Astrocyte (in vitro differentiated cells and primary cell): ENCODE results near the gene TMEM63B. TPM values are rescaled to one million over a fixed set of nuclear protein-coding genes. Genes with fewer than 3 reads are reported as not detected.

Experiments
- DNase-seq: peaks from one replicate; pipeline ENCODE4 v3.0.0-alpha.2; 2010; ENCODE audit warnings: low read depth
- FAIRE-seq: peaks from 2 replicates; lab custom pipeline; 2011; peaks lifted over from hg19 to GRCh38; lab: Jason Lieb, UNC
- H2AFZ ChIP-seq: 2 replicates; pipeline ENCODE4 v1.6.0; 2012; ENCODE audit warnings: low read depth, low read length, inconsistent platforms
- H3K27ac ChIP-seq: 2 replicates; pipeline ENCODE4 v1.5.1; 2011; ENCODE audit warnings: low read depth, low read length, inconsistent platforms
- H3K27me3 ChIP-seq: 2 replicates; pipeline ENCODE4 v1.6.0; 2011; ENCODE audit warnings: low read length, inconsistent platforms; ENCODE audit not compliant: insufficient read depth
- H3K36me3 ChIP-seq: 2 replicates; pipeline ENCODE4 v1.5.1; 2011; ENCODE audit warnings: low read length, inconsistent platforms; ENCODE audit not compliant: insufficient read depth
- H3K4me1 ChIP-seq: 2 replicates; pipeline ENCODE4 v1.5.1; 2011; ENCODE audit warnings: low read length, inconsistent platforms; ENCODE audit not compliant: insufficient read depth
- H3K4me2 ChIP-seq: 2 replicates; pipeline ENCODE4 v1.6.0; 2012; ENCODE audit warnings: low read length, inconsistent platforms
- H3K4me3 ChIP-seq: 2 replicates; pipeline ENCODE4 v1.5.1; 2011; ENCODE audit warnings: low read depth, mild to moderate bottlenecking, low read length, inconsistent platforms; ENCODE audit not compliant: insufficient read depth
- H3K79me2 ChIP-seq: 2 replicates; pipeline ENCODE4 v1.6.0; 2012; ENCODE audit warnings: mild to moderate bottlenecking, low read length, inconsistent platforms; ENCODE audit not compliant: insufficient read depth
- H3K9ac ChIP-seq: 2 replicates; pipeline ENCODE4 v1.6.0; 2012; ENCODE audit warnings: mild to moderate bottlenecking, low read length, inconsistent platforms
- H3K9me3 ChIP-seq: 2 replicates; pipeline ENCODE4 v1.5.1; 2012; ENCODE audit warnings: low read depth, mild to moderate bottlenecking, low read length, inconsistent platforms; ENCODE audit not compliant: insufficient read depth
- H4K20me1 ChIP-seq: 2 replicates; pipeline ENCODE4 v1.6.0; 2012; ENCODE audit warnings: low read length, inconsistent platforms; ENCODE audit not compliant: insufficient read depth
- H3K27ac Mint-ChIP-seq: one replicate; pipeline ENCODE4 v1.8.0; 2021; ENCODE audit warnings: mild to moderate bottlenecking, mixed read lengths; ENCODE audit not compliant: unreplicated experiment
- H3K27me3 Mint-ChIP-seq: one replicate; pipeline ENCODE4 v1.8.0; 2021; ENCODE audit warnings: low read depth, mixed read lengths; ENCODE audit not compliant: unreplicated experiment
- H3K36me3 Mint-ChIP-seq: one replicate; pipeline ENCODE4 v1.8.0; 2021; ENCODE audit warnings: low read depth, mixed read lengths; ENCODE audit not compliant: unreplicated experiment
- H3K4me1 Mint-ChIP-seq: one replicate; pipeline ENCODE4 v1.8.0; 2021; ENCODE audit warnings: low read depth, mixed read lengths; ENCODE audit not compliant: unreplicated experiment
- H3K4me3 Mint-ChIP-seq: one replicate; pipeline ENCODE4 v1.8.0; 2021; ENCODE audit warnings: mild to moderate bottlenecking, moderate library complexity, mixed read lengths; ENCODE audit not compliant: unreplicated experiment
- H3K9me3 Mint-ChIP-seq: one replicate; pipeline ENCODE4 v1.8.0; 2021; ENCODE audit warnings: mild to moderate bottlenecking, mixed read lengths; ENCODE audit not compliant: unreplicated experiment
- EZH2 ChIP-seq: IDR thresholded peaks from 2 replicates; pipeline ENCODE4 v1.6.1; 2012; ENCODE audit warnings: mild to moderate bottlenecking, low read length, inconsistent platforms; ENCODE audit not compliant: insufficient read depth
- total RNA-seq: library from RNA; stranded (reverse); gene quantifications from 2 replicates; pipeline ENCODE4 v1.2.1, GENCODE V29; 2021
- TF ChIP-seq, protein P1 (sequence below): IDR thresholded peaks from 2 replicates; pipeline ENCODE4 v1.5.1; 2011; ENCODE audit warnings: low read depth, mild to moderate bottlenecking, inconsistent platforms, low read length, moderate library complexity; ENCODE audit not compliant: insufficient read depth

Gene TMEM63B
- total RNA-seq, 1 donor from 2014 or later: 86.6 TPM

DNA sequence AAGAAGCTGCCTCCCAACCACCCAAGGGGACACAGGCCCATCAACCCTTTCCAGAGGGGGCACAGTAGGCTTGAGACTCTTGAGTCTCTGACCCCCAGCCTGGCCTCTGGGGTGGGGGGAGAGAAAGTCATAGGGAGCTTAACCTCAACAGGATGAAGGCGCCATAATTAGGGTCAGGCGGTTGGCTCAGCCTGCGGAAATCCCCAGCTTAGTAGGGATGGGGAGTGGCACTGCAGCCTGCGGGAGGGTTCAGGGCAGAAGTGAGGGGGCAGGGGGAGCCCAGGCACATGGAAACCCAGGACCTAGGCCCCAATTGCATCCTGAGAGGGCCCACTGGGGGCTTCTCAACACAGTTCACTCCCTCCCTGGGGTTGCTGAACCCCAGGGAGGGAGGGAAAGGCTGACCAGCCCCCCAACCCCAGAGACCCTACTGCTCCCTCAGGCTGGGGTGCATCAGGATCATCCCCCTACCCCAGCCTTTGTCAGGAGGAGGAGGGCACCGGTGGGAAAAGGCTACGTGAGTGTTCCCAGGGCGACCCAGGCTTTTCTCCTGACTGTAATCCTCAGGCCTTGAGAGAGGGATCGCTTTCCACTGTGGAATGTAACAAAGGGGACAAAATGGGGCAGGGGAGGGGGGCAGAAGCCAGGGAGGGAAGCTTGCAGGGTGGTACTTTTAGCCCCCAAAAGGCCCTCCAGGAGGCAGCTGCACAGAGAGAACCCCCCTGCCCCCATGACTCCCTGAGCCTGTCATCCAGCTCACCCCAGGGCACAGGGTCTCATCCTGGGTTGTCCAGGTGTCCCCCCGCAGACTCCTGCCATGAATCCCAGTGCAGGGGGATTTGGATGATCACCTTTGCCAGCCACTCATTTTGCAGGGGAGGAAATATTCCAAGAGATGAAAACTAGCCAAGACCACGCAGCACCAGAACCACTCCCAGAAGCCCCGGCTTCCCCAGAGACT is 46.5 kb upstream of the TMEM63B start:
- DNase-seq (no peak), FAIRE-seq (no peak)
- no peak overlapping the region for H3K27ac Mint-ChIP-seq
- no peaks in the 10 kb centered on the region for H3K36me3 Mint-ChIP-seq
- Histone ChIP-seq H3K9me3 (no peaks in the 10 kb centered on the region), H3K4me1 (peaks cover 4% of the 10 kb centered on the region), H3K4me3 (no peak overlapping the region), H4K20me1 (no peaks in the 10 kb centered on the region), H3K9ac (no peak overlapping the region), H3K36me3 (no peaks in the 10 kb centered on the region), H3K27ac (no peak overlapping the region), H3K27me3 (peaks cover 2% of the 10 kb centered on the region), H3K79me2 (no peaks in the 10 kb centered on the region), H2AFZ (no peak overlapping the region), H3K4me2 (no peak overlapping the region)
- H3K27me3 Mint-ChIP-seq: peaks cover 7% of the 10 kb centered on the region
- H3K4me1 Mint-ChIP-seq: peaks cover 10% of the 10 kb centered on the region
- no peak overlapping the region for H3K4me3 Mint-ChIP-seq
- TF ChIP-seq, protein P1, sequence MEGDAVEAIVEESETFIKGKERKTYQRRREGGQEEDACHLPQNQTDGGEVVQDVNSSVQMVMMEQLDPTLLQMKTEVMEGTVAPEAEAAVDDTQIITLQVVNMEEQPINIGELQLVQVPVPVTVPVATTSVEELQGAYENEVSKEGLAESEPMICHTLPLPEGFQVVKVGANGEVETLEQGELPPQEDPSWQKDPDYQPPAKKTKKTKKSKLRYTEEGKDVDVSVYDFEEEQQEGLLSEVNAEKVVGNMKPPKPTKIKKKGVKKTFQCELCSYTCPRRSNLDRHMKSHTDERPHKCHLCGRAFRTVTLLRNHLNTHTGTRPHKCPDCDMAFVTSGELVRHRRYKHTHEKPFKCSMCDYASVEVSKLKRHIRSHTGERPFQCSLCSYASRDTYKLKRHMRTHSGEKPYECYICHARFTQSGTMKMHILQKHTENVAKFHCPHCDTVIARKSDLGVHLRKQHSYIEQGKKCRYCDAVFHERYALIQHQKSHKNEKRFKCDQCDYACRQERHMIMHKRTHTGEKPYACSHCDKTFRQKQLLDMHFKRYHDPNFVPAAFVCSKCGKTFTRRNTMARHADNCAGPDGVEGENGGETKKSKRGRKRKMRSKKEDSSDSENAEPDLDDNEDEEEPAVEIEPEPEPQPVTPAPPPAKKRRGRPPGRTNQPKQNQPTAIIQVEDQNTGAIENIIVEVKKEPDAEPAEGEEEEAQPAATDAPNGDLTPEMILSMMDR: no peak
- TF ChIP-seq EZH2: no peak
- H3K9me3 Mint-ChIP-seq: no peaks in the 10 kb centered on the region

DNA sequence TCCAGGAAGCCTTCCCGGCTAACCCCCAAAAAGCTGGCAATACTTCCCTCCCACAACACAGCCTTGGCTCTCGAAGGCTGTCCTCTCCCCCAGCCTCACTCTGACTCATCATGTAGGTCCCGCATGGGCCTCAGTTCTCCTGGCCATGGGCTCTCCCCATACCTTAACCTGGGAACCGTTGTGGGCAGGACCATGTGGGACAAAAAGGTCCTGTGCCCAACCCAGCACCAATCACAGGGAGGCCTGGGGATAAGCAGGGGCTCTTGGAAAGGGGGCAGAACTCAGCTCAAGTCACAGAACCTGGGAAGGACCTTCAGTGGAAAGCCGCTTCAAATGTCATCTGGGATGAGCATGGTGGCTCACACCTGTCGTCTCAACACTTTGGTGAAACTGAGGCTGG is 45.6 kb upstream of the TMEM63B start:
- FAIRE-seq: no peak
- H4K20me1 ChIP-seq: peaks cover 2% of the 10 kb centered on the region
- H3K27ac Mint-ChIP-seq: no peak overlapping the region
- no peak overlapping the region for H3K27ac ChIP-seq
- peaks cover 2% of the 10 kb centered on the region for H3K27me3 ChIP-seq
- H3K79me2 ChIP-seq: no peaks in the 10 kb centered on the region
- peaks cover 2% of the 10 kb centered on the region for H3K4me1 ChIP-seq
- peaks cover 7% of the 10 kb centered on the region for H3K27me3 Mint-ChIP-seq
- no peak overlapping the region for H3K4me3 ChIP-seq
- H3K4me3 Mint-ChIP-seq: no peak overlapping the region
- H3K36me3 ChIP-seq: no peaks in the 10 kb centered on the region
- no peak overlapping the region for H3K4me2 ChIP-seq
- peaks cover 10% of the 10 kb centered on the region for H3K4me1 Mint-ChIP-seq
- H3K9me3 ChIP-seq: no peaks in the 10 kb centered on the region
- no peaks in the 10 kb centered on the region for H3K9me3 Mint-ChIP-seq
- H3K9ac ChIP-seq: no peak overlapping the region
- TF ChIP-seq, protein P1: no peak
- TF ChIP-seq EZH2: no peak
- no peaks in the 10 kb centered on the region for H3K36me3 Mint-ChIP-seq
- no peak overlapping the region for H2AFZ ChIP-seq
- DNase-seq: no peak

DNA sequence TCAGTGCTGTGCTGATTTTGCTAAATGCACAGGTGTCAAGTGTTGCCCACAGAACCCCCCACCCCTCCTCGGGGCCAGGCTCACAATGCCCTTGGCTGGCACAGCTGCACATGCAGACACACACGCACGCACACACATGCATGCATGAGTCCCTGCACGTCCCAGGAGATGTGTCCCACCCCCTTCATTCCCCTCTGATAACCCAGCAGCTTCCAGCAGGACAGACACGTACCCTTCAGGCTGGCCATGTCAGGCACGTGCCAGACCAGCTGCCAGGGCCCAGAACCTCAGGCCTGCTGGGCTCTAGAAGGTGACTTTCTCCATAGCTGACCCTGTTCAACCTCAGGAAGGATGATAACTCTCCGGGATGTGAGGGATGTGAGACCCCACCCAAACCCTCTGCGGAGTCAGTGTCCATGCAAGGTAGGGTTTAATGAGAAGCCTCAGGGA is 44.5 kb upstream of the TMEM63B start:
- Histone ChIP-seq H3K4me2 (no peak overlapping the region), H4K20me1 (peaks cover 5% of the 10 kb centered on the region), H3K9me3 (no peaks in the 10 kb centered on the region), H2AFZ (no peak overlapping the region), H3K79me2 (no peaks in the 10 kb centered on the region), H3K27ac (no peak overlapping the region), H3K9ac (no peak overlapping the region), H3K4me1 (no peaks in the 10 kb centered on the region), H3K4me3 (no peak overlapping the region), H3K36me3 (no peaks in the 10 kb centered on the region), H3K27me3 (peaks cover 2% of the 10 kb centered on the region)
- no peak overlapping the region for H3K4me3 Mint-ChIP-seq
- no peaks in the 10 kb centered on the region for H3K36me3 Mint-ChIP-seq
- DNase-seq (no peak), FAIRE-seq (no peak)
- peaks cover 7% of the 10 kb centered on the region for H3K27me3 Mint-ChIP-seq
- TF ChIP-seq, protein P1: no peak
- TF ChIP-seq EZH2: no peak
- H3K27ac Mint-ChIP-seq: no peak overlapping the region
- H3K9me3 Mint-ChIP-seq: no peaks in the 10 kb centered on the region
- H3K4me1 Mint-ChIP-seq: peaks cover 10% of the 10 kb centered on the region
